NCI-H128 (cell line): Measurements from ENCODE around the gene RDH12.
A peak's percentile ranks its signal among the peaks of the same experiment; 100 is the strongest.
"Not testable (repeated sequence)": the region's sequence is repeated elsewhere in the genome, so short reads cannot be mapped to it uniquely, and the experiment has no call there.

ENCODE experiments used
- DNase-seq: peaks from one replicate; lab custom pipeline; 2025; ENCODE audit not compliant: unreplicated experiment; lab: John Stamatoyannopoulos, UW

The RDH12 gene

GRCh38 chr14:67701492-67701891, at the start of gene RDH12:
Gene RDH12, plus strand, starts transcription at chr14:67701886. Its CDS starts 20,757 bp downstream, at chr14:67722643.
- not testable (repeated sequence) for DNase-seq

- DNase-seq, result no peak
These were observed 49.5 kb upstream of the RDH12 start for GRCh38 chr14:67652189-67652588.

GRCh38 chr14:67653651-67654280, 47.9 kb upstream of the RDH12 start:
- no peak for DNase-seq

GRCh38 chr14:67663633-67664032, 38.1 kb upstream of the RDH12 start:
- DNase-seq, result no peak

- no peak for DNase-seq
These were observed 35.8 kb upstream of the RDH12 start for GRCh38 chr14:67665868-67666267.

GRCh38 chr14:67666750-67667449, 34.8 kb upstream of the RDH12 start:
- DNase-seq, result no peak

- no peak for DNase-seq
These were observed 33.1 kb upstream of the RDH12 start for GRCh38 chr14:67668559-67668958.

GRCh38 chr14:67673451-67673850, 28.2 kb upstream of the RDH12 start:
- DNase-seq, result no peak

GRCh38 chr14:67674139-67674479, 27.6 kb upstream of the RDH12 start:
- DNase-seq, result peak; percentile 70

- DNase-seq, result peak; percentile 32
These were observed 27.0 kb upstream of the RDH12 start, which contains the start of gene VTI1B for GRCh38 chr14:67674480-67675218. Gene VTI1B, minus strand, starts transcription at chr14:67674632. Its CDS starts 143 bp downstream, at chr14:67674489.

GRCh38 chr14:67675219-67675582, 26.5 kb upstream of the RDH12 start:
- no peak for DNase-seq

- no peak for DNase-seq
These were observed 22.7 kb upstream of the RDH12 start for GRCh38 chr14:67679006-67679405.

GRCh38 chr14:67680121-67680602, 21.5 kb upstream of the RDH12 start:
- DNase-seq, result no peak

GRCh38 chr14:67680941-67681340, 20.7 kb upstream of the RDH12 start:
- no peak for DNase-seq

GRCh38 chr14:67683842-67684241, 17.8 kb upstream of the RDH12 start:
- DNase-seq, result no peak

- no peak for DNase-seq
These were observed 11.7 kb upstream of the RDH12 start for GRCh38 chr14:67690011-67690410.

GRCh38 chr14:67694791-67695393, 6.8 kb upstream of the RDH12 start:
- DNase-seq, result peak; percentile 31

GRCh38 chr14:67695394-67695949, 6.2 kb upstream of the RDH12 start, which contains the start of gene RDH11:
Gene RDH11, minus strand, starts transcription at chr14:67695764. Its CDS starts 61 bp downstream, at chr14:67695703.
- DNase-seq, result peak; percentile 76

GRCh38 chr14:67697006-67697405, 4.7 kb upstream of the RDH12 start:
- no peak for DNase-seq

- DNase-seq, result no peak
These were observed 3.5 kb upstream of the RDH12 start for GRCh38 chr14:67698179-67698578.

GRCh38 chr14:67703997-67704396, 2.3 kb downstream of the RDH12 start:
- DNase-seq, result no peak
